ENCODE results near the gene FOXL2. TPM values are rescaled to one million over a fixed set of nuclear protein-coding genes. Genes with fewer than 3 reads are reported as not detected.

Gene FOXL2
- total RNA-seq, 4 donors from 2014 or later: 0.19 TPM; not detected in 3

GRCh38 chr3:138937690-138938055 is 9.3 kb downstream of the FOXL2 start:
- H3K4me3 ChIP-seq: peak overlapping the region in 1 of 4 donors; percentile 36
- no peaks in the 10 kb centered on the region for H3K36me3 ChIP-seq
- DNase-seq: no peak
- no peaks in the 10 kb centered on the region for H3K9me3 ChIP-seq
- TF ChIP-seq POLR2A (IDR thresholded peaks at IDR 0.05): no peak
- no peak overlapping the region for H3K27ac ChIP-seq
- intact Hi-C loops (cut with DNase I): loop anchor here (5.0 kb wide), 1 partner anchor 390 kb away; no protein-coding TSS in a partner anchor
- peaks cover 32 to 90% (median 59%) of the 10 kb centered on the region in 4 donors for H3K27me3 ChIP-seq
- H3K4me1 ChIP-seq: peaks cover 34 to 46% (median 42%) of the 10 kb centered on the region in 3 donors
- WGBS, 2 donors: 2 to 3% methylated on average over 11 to 14 of the region's 29 CpGs

GRCh38 chr3:138936741-138937689 is 9.9 kb downstream of the FOXL2 start:
- no peak for TF ChIP-seq CTCF (IDR thresholded peaks at IDR 0.05)
- TF ChIP-seq POLR2A (IDR thresholded peaks at IDR 0.05): no peak
- no peaks in the 10 kb centered on the region for H3K36me3 ChIP-seq
- no peak overlapping the region for H3K27ac ChIP-seq
- DNase-seq: no peak
- H3K27me3 ChIP-seq: peaks cover 28 to 85% (median 56%) of the 10 kb centered on the region in 4 donors
- H3K9me3 ChIP-seq: no peaks in the 10 kb centered on the region
- peaks cover 34 to 46% (median 42%) of the 10 kb centered on the region in 3 donors for H3K4me1 ChIP-seq
- 11 to 21% methylated on average over 17 to 18 of the region's 45 CpGs for WGBS, 2 donors
- intact Hi-C loops (cut with DNase I): loop anchor here (5.0 kb wide), 1 partner anchor 390 kb away; no protein-coding TSS in a partner anchor
- peak overlapping the region in 3 of 4 donors; percentile 30 to 62 (median 37) for H3K4me3 ChIP-seq

- Histone ChIP-seq H3K4me1 (peaks cover 34 to 46% (median 42%) of the 10 kb centered on the region in 3 donors), H3K9me3 (no peaks in the 10 kb centered on the region), H3K4me3 (peak overlapping the region; percentile 15 to 62 (median 34)), H3K27ac (no peak overlapping the region), H3K27me3 (peaks cover 27 to 80% (median 51%) of the 10 kb centered on the region in 4 donors), H3K36me3 (no peaks in the 10 kb centered on the region)
- TF ChIP-seq CTCF (IDR thresholded peaks at IDR 0.05) (peak; percentile 82 to 90 (median 86)), POLR2A (IDR thresholded peaks at IDR 0.05) (no peak)
- WGBS, 2 donors: 0 to 6% methylated on average over 2 of the region's 58 CpGs
- DNase-seq: no peak
- intact Hi-C loops (cut with DNase I): loop anchor here (5.0 kb wide), 1 partner anchor 391 kb away; no protein-coding TSS in a partner anchor
Observed at GRCh38 chr3:138935863-138936740, 10.8 kb downstream of the FOXL2 start.

GRCh38 chr3:138935505-138935862 is 11.5 kb downstream of the FOXL2 start:
- no peaks in the 10 kb centered on the region for H3K36me3 ChIP-seq
- H3K4me1 ChIP-seq: peaks cover 34 to 46% (median 42%) of the 10 kb centered on the region in 3 donors
- no peak for DNase-seq
- WGBS, 2 donors: 80 to 83% methylated on average over 5 to 7 of the region's 7 CpGs
- peaks cover 27 to 80% (median 45%) of the 10 kb centered on the region in 4 donors for H3K27me3 ChIP-seq
- peak overlapping the region in 1 of 4 donors; percentile 62 for H3K4me3 ChIP-seq
- no peaks in the 10 kb centered on the region for H3K9me3 ChIP-seq
- intact Hi-C loops (cut with DNase I): loop anchor here (5.0 kb wide), 1 partner anchor 392 kb away; no protein-coding TSS in a partner anchor
- no peak overlapping the region for H3K27ac ChIP-seq
- TF ChIP-seq POLR2A (IDR thresholded peaks at IDR 0.05) (no peak), CTCF (IDR thresholded peaks at IDR 0.05) (no peak)

GRCh38 chr3:138933981-138934691 is 12.8 kb downstream of the FOXL2 start:
- no peaks in the 10 kb centered on the region for H3K36me3 ChIP-seq
- TF ChIP-seq POLR2A (IDR thresholded peaks at IDR 0.05): no peak
- no peak for TF ChIP-seq CTCF (IDR thresholded peaks at IDR 0.05)
- H3K4me1 ChIP-seq: peaks cover 34 to 37% (median 36%) of the 10 kb centered on the region in 3 donors
- DNase-seq: no peak
- H3K9me3 ChIP-seq: no peaks in the 10 kb centered on the region
- peaks cover 27 to 78% (median 32%) of the 10 kb centered on the region in 4 donors for H3K27me3 ChIP-seq
- no peak overlapping the region for H3K4me3 ChIP-seq
- no peak overlapping the region for H3K27ac ChIP-seq
- WGBS, 2 donors: 27 to 66% methylated on average over 3 of the region's 3 CpGs
- intact Hi-C loops (cut with DNase I): no loop called here
